Choroid plexus epithelial cell (primary cell): ENCODE measurements around the gene KCNC1.
A peak's percentile ranks its signal among the peaks of the same experiment; 100 is the strongest.

Source experiments
- DNase-seq: peaks from one replicate; pipeline ENCODE4 v3.0.0-alpha.2; 2010; ENCODE audit warnings: low read depth
- H3K4me3 ChIP-seq: 2 replicates; pipeline ENCODE4 v1.5.1; 2011; ENCODE audit warnings: low read depth, mild to moderate bottlenecking, control low read depth, low read length, moderate library complexity
- TF ChIP-seq, protein P1 (sequence below): conservative IDR thresholded peaks from 2 replicates; pipeline ENCODE4 v1.5.1; 2011; ENCODE audit warnings: low read depth, mild to moderate bottlenecking, control low read depth, inconsistent platforms, low read length, moderate library complexity

KCNC1 gene

DNA sequence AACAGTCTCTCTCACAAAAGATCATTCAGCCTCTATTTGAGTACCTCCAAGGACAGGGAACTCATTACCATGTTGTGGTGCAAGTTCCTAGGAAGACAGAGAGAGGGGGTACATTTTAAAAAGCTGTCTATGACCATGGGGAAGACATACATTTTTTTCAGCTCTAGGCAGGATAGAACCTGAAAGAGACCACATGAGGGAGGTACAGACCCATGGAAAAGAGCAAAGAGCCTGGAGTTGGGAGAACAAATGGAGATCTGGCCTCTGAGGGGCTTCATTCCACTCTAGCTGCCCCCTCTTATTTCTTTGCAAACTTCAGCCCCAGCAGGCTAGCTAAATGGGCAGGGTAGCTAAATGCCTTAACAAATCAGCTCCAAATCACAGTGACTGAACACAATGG is 36.3 kb downstream of the KCNC1 start:
- TF ChIP-seq, protein P1, sequence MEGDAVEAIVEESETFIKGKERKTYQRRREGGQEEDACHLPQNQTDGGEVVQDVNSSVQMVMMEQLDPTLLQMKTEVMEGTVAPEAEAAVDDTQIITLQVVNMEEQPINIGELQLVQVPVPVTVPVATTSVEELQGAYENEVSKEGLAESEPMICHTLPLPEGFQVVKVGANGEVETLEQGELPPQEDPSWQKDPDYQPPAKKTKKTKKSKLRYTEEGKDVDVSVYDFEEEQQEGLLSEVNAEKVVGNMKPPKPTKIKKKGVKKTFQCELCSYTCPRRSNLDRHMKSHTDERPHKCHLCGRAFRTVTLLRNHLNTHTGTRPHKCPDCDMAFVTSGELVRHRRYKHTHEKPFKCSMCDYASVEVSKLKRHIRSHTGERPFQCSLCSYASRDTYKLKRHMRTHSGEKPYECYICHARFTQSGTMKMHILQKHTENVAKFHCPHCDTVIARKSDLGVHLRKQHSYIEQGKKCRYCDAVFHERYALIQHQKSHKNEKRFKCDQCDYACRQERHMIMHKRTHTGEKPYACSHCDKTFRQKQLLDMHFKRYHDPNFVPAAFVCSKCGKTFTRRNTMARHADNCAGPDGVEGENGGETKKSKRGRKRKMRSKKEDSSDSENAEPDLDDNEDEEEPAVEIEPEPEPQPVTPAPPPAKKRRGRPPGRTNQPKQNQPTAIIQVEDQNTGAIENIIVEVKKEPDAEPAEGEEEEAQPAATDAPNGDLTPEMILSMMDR, result peak; percentile 55
- no peak overlapping the region for H3K4me3 ChIP-seq
- peak; percentile 41 for DNase-seq

DNA sequence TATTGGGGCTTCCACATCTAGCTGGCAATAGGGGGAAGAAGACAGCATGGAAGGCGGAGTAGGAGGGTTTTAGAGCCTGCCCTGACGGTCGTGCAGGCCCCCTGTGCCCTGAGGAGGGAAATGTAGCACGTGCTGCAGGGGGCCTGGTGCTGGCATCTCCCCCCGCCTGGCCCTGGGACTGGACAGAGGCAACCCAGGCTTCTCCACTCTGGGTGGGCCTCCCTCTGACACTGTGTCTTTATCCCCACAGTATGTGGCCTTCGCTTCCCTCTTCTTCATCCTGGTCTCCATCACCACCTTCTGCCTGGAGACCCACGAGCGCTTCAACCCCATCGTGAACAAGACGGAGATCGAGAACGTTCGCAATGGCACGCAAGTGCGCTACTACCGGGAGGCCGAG is 36.8 kb downstream of the KCNC1 start:
- TF ChIP-seq, protein P1, result no peak
- no peak for DNase-seq
- H3K4me3 ChIP-seq, result no peak overlapping the region

DNA sequence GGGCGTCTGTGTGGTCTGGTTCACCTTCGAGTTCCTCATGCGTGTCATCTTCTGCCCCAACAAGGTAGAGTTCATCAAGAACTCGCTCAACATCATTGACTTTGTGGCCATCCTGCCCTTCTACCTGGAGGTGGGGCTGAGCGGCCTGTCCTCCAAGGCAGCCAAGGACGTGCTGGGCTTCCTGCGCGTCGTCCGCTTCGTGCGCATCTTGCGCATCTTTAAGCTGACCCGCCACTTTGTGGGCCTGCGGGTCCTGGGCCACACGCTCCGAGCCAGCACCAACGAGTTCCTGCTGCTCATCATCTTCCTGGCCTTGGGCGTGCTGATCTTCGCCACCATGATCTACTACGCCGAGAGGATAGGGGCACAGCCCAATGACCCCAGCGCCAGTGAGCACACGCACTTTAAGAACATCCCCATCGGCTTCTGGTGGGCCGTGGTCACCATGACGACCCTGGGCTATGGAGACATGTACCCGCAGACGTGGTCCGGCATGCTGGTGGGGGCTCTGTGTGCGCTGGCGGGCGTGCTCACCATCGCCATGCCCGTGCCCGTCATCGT is 37.3 kb downstream of the KCNC1 start:
- H3K4me3 ChIP-seq, result no peak overlapping the region
- DNase-seq, result no peak
- TF ChIP-seq, protein P1, result no peak

- no peak for DNase-seq
- no peak overlapping the region for H3K4me3 ChIP-seq
- TF ChIP-seq, protein P1, result no peak
Measured at GRCh38 chr11:17772704-17773600, 38.4 kb downstream of the KCNC1 start.

DNA sequence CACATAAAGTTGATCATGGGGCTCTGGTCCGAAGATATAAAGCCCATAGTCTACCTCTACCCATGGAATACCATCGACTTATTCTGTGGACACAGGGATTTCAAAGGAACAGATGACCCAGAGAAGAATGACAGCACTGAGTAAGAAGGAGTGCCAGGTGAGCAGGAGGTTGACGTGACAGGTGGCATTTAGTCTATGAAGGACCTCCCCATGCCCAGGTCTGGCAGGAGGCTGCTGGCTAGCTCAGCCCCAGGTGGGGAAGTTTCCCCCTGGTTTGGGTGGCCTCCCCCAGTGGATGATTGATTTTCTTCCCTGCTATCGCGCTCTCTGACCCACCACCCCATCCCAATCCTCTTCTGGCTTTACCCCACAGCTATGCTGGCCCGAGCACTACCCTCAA is 39.1 kb downstream of the KCNC1 start:
- TF ChIP-seq, protein P1, result no peak
- no peak overlapping the region for H3K4me3 ChIP-seq
- DNase-seq, result no peak

DNA sequence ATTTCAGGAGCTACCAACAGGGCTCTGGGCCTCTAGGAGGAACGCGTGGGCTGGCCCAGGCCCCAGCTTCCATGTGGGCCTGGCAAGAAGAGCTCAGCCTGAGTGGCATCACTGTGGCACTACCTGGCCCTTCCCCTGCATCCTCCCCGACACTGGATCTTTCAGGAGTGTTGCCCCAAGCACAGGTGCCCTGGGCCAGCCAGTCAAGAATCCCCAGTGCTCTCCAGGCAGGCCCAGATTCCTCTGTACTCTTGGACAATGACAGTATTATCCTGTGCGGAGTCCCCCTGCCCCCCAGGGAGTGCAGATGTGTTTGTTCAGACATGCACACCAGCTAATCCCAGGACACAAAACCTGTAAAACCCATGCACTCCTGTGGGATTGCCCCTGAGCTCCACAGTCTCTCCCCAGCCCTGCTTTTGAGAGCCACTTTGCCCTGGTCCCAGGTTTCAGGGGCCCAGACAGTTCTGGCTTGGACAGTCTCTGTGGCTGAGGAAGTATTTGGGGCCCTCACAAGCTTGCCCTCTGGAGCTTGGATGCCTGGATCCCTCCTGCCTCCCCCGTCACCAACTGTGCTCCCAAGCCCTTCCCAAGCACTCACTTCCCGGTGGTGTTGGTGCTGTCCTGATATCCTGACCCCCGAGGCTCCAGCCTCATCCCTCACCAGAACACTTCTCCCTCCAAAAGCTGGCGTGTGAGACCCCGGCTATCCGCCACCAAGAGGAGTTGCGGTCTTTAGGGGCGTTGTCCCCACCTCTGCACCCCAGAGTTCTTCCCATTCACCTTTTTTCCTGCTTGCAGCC is 39.9 kb downstream of the KCNC1 start:
- H3K4me3 ChIP-seq, result no peak overlapping the region
- TF ChIP-seq, protein P1, result no peak

More for the DNA sequence above, 39.9 kb downstream of the KCNC1 start:
- no peak for DNase-seq
